Ovary (tissue), 9 donors: ENCODE results near the gene RASGRP1. TPM values are rescaled to one million over a fixed set of nuclear protein-coding genes. Genes with fewer than 3 reads are reported as not detected.

Experiments used
- DNase-seq, 5 donors: peaks; one replicate each; pipeline ENCODE4 v3.0.0-alpha.2; 2019 to 2020
- H3K27ac ChIP-seq, 2 donors: fragments of 200-600 bp; one replicate each; pipeline versions ENCODE4 v1.5.1 to v1.8.0; 2019 to 2022
- H3K27me3 ChIP-seq: fragments of 200-600 bp; one replicate; pipeline ENCODE4 v1.8.0; 2022
- H3K36me3 ChIP-seq: fragments of 200-600 bp; sonication (generic); one replicate; pipeline ENCODE4 v1.5.1; 2019
- H3K4me1 ChIP-seq: one replicate; pipeline ENCODE4 v1.8.1; 2013; ENCODE audit warnings: mild to moderate bottlenecking, moderate library complexity; ENCODE audit not compliant: insufficient read depth
- H3K4me3 ChIP-seq: fragments of 200-600 bp; sonication (generic); one replicate; pipeline ENCODE4 v1.5.1; 2017
- H3K9me3 ChIP-seq, 2 donors: fragments of 200-600 bp in 1 of 2; sonication (generic) in 1 of 2; one replicate each; pipeline versions ENCODE4 v1.5.1 to v1.8.1; 2013 to 2019; ENCODE audit warnings: mild to moderate bottlenecking in 1 of 2, moderate library complexity in 1 of 2
- EP300 ChIP-seq: sonication (generic); formaldehyde crosslinking; IDR thresholded peaks from one replicate; pipeline ENCODE4 v1.6.1; 2017; ENCODE audit warnings: antibody characterized with exemption
- POLR2A ChIP-seq: fragments of 450-650 bp; IDR thresholded peaks from one replicate; pipeline ENCODE4 v1.6.1; 2017; ENCODE audit warnings: antibody characterized with exemption, mild to moderate bottlenecking, moderate library complexity
- WGBS, 3 donors: extraction: QIAGEN DNeasy Blood & Tissue Kit in 1 of 3; methylation state at CpG; one replicate each; pipeline versions ENCODE4 v1.1.5 to v1.1.7; 2013 to 2017; 5-methylcytosine and 5-hydroxymethylcytosine counted together
- intact Hi-C, 4 donors: fragments of 100-400 bp; cut with DNase I; formaldehyde crosslinking; loops; one replicate each; pipeline versions ENCODE4 v1.11.0 to v1.15.1; 2022 to 2023
- polyA plus RNA-seq, 2 donors: library from polyadenylated mRNA; stranded (reverse); fragments of 200-250 nt in 1 of 2; fragments of 350-450 nt in 1 of 2; fragmentation: Illumina TruSeq in 1 of 2; extraction: RNeasy Lipid Tissue Mini Kit (QIAGEN cat#74804) in 1 of 2; gene quantifications; one replicate each; pipeline ENCODE4 v1.2.3, GENCODE V29; 2013 to 2014
- total RNA-seq, 7 donors: library from RNA; depleted of rRNA in 2 of 7; stranded (reverse); fragments of >200 nt in 2 of 7; fragmentation: NEBNext Ultra II Directional in 3 of 7; extraction: Animal tissue kit (Norgen Biotek cat#: 25700) in 3 of 7; gene quantifications; one replicate each; pipeline versions ENCODE4 v1.1.0 to v1.2.4, GENCODE V29; 2016 to 2023
- TF ChIP-seq, protein P1 (sequence below), 3 donors: fragments of 450-650 bp in 2 of 3; fragments of 200-600 bp in 1 of 3; IDR thresholded peaks; one replicate each; pipeline versions ENCODE4 v1.5.1 to v1.8.0; 2016 to 2022; ENCODE audit warnings: antibody characterized with exemption in 3 of 3, mild to moderate bottlenecking in 1 of 3
- donor health status: DM: no; HTN: no; CAD: no; lungs with moderate emphysema.
- donor health status: DM: no; HTN: no; CAD: no.
- donor health status: Bipolar disorder and iron deficiency.
- donor health status: DM: yes; HTN: yes; CAD: no.
- donor health status: DM: no; HTN: no; CAD: no.
- donor health status: DM: yes; HTN: yes; CAD: no.

RASGRP1 gene
- total and polyA plus RNA-seq, 9 donors, result 0.13 to 15.5 (median 1.0) TPM

- H3K36me3 ChIP-seq, result no peaks in the 10 kb centered on the region
- WGBS, 3 donors, result 23 to 52% (median 32%) methylated on average over 3 of the region's 3 CpGs
- H3K27me3 ChIP-seq, result no peaks in the 10 kb centered on the region
- H3K9me3 ChIP-seq, result no peaks in the 10 kb centered on the region
- DNase-seq, result no peak
- no peak overlapping the region for H3K27ac ChIP-seq
- H3K4me1 ChIP-seq, result no peaks in the 10 kb centered on the region
- no peak for TF ChIP-seq EP300
- no peak for TF ChIP-seq POLR2A
- TF ChIP-seq, protein P1, sequence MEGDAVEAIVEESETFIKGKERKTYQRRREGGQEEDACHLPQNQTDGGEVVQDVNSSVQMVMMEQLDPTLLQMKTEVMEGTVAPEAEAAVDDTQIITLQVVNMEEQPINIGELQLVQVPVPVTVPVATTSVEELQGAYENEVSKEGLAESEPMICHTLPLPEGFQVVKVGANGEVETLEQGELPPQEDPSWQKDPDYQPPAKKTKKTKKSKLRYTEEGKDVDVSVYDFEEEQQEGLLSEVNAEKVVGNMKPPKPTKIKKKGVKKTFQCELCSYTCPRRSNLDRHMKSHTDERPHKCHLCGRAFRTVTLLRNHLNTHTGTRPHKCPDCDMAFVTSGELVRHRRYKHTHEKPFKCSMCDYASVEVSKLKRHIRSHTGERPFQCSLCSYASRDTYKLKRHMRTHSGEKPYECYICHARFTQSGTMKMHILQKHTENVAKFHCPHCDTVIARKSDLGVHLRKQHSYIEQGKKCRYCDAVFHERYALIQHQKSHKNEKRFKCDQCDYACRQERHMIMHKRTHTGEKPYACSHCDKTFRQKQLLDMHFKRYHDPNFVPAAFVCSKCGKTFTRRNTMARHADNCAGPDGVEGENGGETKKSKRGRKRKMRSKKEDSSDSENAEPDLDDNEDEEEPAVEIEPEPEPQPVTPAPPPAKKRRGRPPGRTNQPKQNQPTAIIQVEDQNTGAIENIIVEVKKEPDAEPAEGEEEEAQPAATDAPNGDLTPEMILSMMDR (IDR thresholded peaks at IDR 0.05), result no peak
- intact Hi-C loops, result no loop called here
- H3K4me3 ChIP-seq, result no peak overlapping the region
Observed at GRCh38 chr15:38490242-38490922, 74.2 kb downstream of the RASGRP1 start.

DNA sequence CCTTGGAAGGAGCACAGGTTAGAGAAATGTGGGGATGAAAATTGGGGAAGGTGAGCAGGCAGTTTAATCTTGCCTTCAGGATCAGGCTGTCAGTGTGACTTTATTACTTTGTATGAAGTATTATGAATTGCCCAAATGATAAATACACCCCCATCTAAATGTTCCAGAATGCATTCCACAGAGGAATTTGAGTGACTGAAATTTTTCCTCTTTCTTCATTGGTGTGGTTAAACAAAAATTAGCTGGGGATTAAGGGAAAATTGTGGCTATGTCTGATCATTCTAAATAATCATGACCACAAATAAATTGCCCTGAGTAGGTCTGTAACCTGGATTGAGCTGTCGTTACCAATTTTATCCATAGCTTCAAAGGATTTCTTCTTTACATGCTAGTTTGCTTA, 77.2 kb downstream of the RASGRP1 start:
- Histone ChIP-seq H3K4me3 (no peak overlapping the region), H3K27me3 (no peaks in the 10 kb centered on the region), H3K9me3 (no peaks in the 10 kb centered on the region), H3K27ac (no peak overlapping the region), H3K4me1 (no peaks in the 10 kb centered on the region), H3K36me3 (no peaks in the 10 kb centered on the region)
- no peak for DNase-seq
- WGBS, 3 donors, result 97 to 100% (median 100%) methylated on average over 1 of the region's 1 CpG
- TF ChIP-seq POLR2A (no peak), EP300 (no peak)
- TF ChIP-seq, protein P1 (IDR thresholded peaks at IDR 0.05), result no peak
- intact Hi-C loops, result no loop called here

- no peak overlapping the region for H3K4me3 ChIP-seq
Observed at GRCh38 chr15:38486936-38487335, 77.7 kb downstream of the RASGRP1 start.

DNA sequence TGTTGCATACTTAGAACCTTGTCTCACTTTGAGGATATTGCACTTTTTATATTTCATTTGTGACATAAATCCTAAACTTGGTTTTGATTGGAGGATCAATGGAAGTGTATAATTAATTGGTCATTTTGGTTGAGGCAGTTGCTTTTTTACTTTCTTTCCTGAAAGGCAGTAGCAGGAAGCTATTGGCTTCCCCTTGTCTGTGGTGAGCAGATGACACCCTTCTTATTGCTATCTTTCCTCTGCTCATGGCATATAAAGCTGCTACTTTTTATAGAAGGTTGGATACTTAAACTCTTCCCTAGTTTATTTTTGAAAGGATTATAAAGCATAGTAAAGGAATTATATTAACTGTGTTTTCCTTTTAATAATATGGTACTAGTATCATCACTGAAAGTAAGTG, 82.0 kb downstream of the RASGRP1 start:
- TF ChIP-seq, protein P1 (IDR thresholded peaks at IDR 0.05), result no peak
- no peak for TF ChIP-seq POLR2A
- TF ChIP-seq EP300, result no peak
- Histone ChIP-seq H3K4me1 (no peaks in the 10 kb centered on the region), H3K27ac (no peak overlapping the region), H3K36me3 (no peaks in the 10 kb centered on the region), H3K9me3 (no peaks in the 10 kb centered on the region), H3K4me3 (no peak overlapping the region), H3K27me3 (no peaks in the 10 kb centered on the region)
- intact Hi-C loops, result no loop called here
- no peak for DNase-seq

More at GRCh38 chr15:38486936-38487335, 77.7 kb downstream of the RASGRP1 start:
- intact Hi-C loops, result no loop called here
- 78 to 90% (median 84%) methylated on average over 2 of the region's 2 CpGs for WGBS, 3 donors
- Histone ChIP-seq H3K9me3 (no peaks in the 10 kb centered on the region), H3K36me3 (no peaks in the 10 kb centered on the region), H3K27ac (no peak overlapping the region), H3K4me1 (no peaks in the 10 kb centered on the region), H3K27me3 (no peaks in the 10 kb centered on the region)
- TF ChIP-seq EP300 (no peak), POLR2A (no peak)
- TF ChIP-seq, protein P1 (IDR thresholded peaks at IDR 0.05), result no peak
- DNase-seq, result no peak
